ENCODE measurements around the gene KRT73. TPM values are rescaled to one million over a fixed set of nuclear protein-coding genes. Genes with fewer than 3 reads are reported as not detected.

Gene KRT73
- total and polyA plus RNA-seq, 8 donors = 0.06 to 0.34 (median 0.20) TPM; not detected in 2

DNA sequence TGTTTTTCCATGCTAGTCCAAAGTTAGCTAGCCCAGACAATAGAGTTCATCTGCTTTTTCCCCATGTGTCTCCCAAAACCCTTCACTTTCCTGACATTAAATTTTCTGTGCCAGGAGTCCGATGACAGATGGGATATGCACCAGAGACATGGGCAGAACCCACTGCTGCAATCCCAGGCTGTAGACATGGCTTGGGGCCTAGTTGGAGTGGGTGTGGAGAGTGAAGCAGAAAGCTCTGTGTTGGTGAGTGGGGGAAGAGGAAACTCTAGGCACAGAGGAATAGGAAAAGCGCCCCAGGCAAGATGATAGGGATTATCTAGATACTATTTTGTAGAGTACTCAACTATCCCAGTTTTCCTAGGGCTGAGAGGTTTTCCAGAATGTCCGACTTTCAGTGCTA lies 39.9 kb downstream of the KRT73 start:
- Histone ChIP-seq H3K9me3 (no peaks in the 10 kb centered on the region), H3K36me3 (no peaks in the 10 kb centered on the region), H3K4me1 (no peaks in the 10 kb centered on the region), H3K27ac (no peak overlapping the region), H3K4me3 (no peak overlapping the region), H3K27me3 (peaks cover 0 to 42% of the 10 kb centered on the region in 2 donors)
- DNase-seq (no peak), ATAC-seq (no peak)
- TF ChIP-seq, protein P1, sequence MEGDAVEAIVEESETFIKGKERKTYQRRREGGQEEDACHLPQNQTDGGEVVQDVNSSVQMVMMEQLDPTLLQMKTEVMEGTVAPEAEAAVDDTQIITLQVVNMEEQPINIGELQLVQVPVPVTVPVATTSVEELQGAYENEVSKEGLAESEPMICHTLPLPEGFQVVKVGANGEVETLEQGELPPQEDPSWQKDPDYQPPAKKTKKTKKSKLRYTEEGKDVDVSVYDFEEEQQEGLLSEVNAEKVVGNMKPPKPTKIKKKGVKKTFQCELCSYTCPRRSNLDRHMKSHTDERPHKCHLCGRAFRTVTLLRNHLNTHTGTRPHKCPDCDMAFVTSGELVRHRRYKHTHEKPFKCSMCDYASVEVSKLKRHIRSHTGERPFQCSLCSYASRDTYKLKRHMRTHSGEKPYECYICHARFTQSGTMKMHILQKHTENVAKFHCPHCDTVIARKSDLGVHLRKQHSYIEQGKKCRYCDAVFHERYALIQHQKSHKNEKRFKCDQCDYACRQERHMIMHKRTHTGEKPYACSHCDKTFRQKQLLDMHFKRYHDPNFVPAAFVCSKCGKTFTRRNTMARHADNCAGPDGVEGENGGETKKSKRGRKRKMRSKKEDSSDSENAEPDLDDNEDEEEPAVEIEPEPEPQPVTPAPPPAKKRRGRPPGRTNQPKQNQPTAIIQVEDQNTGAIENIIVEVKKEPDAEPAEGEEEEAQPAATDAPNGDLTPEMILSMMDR (IDR thresholded peaks at IDR 0.05) = no peak
- intact Hi-C loops (cut with DNase I) = no loop called here

DNA sequence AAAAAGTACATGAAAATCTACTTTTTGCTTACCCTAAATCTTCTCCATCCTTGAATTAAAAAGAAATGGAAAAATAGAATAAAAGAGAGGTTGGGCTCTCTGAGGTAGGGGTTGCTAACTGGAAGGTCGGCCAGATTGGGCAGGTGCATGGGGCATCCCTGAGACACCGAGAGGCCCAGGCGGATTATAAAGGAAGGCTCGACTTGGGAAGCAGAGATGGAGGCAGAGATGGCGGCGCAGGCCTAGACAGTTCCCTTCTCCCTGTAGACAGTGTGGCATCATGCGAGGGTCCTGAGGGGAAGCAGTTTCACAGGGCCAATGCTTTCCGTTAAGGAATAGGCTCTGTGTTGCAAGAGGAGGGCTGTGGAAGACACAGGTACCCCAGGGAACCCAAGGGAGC lies 41.0 kb downstream of the KRT73 start:
- TF ChIP-seq, protein P1 (IDR thresholded peaks at IDR 0.05) = no peak
- Histone ChIP-seq H3K4me3 (no peak overlapping the region), H3K4me1 (no peaks in the 10 kb centered on the region), H3K27ac (no peak overlapping the region), H3K36me3 (no peaks in the 10 kb centered on the region), H3K9me3 (no peaks in the 10 kb centered on the region), H3K27me3 (peaks cover 0 to 40% of the 10 kb centered on the region in 2 donors)
- no peak for DNase-seq
- intact Hi-C loops (cut with DNase I) = no loop called here
- no peak for ATAC-seq

DNA sequence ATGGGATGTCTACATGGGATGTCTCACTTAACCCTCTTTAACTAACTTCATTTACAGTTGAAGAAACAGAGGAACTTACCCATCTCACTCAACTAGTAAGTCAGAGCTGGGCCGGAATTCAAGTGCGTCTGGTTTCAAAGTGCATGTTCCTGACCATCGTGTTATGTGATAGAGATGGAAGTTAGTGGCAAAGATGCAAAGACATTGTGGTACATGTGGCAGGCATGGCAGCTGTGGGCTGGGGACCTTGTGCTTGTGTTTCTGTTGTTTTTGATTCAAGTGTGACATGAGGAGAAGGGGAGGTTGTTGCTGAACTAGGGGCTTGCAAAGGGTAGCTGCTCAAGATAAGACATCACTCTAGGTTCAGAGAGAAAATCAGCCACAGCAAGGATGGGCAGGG lies 42.4 kb downstream of the KRT73 start:
- intact Hi-C loops (cut with DNase I) = no loop called here
- peaks cover 0 to 42% of the 10 kb centered on the region in 2 donors for H3K27me3 ChIP-seq

DNA sequence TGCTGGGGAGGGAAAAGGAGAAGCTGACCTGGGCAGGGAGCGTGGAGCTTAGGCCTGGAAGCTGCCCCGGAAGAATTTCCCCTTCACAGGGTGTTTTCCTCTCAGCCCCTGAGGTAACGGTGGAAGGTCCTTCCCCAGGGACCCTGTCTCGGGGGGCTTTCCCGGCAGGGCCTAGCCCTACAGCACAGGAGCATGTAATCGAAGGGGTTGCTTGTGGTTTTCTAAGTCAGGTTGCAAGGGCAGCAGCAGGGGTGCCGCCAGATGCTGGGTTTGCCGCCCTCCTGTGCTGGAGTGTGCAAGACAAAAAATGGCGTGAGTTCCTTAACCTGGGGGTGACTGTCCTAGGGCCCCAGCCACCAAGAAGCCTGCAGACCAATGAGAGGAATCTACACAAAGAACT lies 43.1 kb downstream of the KRT73 start:
- intact Hi-C loops (cut with DNase I) = no loop called here
- no peak overlapping the region for H3K4me3 ChIP-seq
- H3K36me3 ChIP-seq = no peaks in the 10 kb centered on the region
- DNase-seq (no peak), ATAC-seq (no peak)
- H3K27me3 ChIP-seq = peaks cover 0 to 49% of the 10 kb centered on the region in 2 donors
- no peaks in the 10 kb centered on the region for H3K9me3 ChIP-seq
- H3K4me1 ChIP-seq = no peaks in the 10 kb centered on the region
- H3K27ac ChIP-seq = no peak overlapping the region
- TF ChIP-seq, protein P1 (IDR thresholded peaks at IDR 0.05) = no peak

More for the DNA sequence above, 42.4 kb downstream of the KRT73 start:
- TF ChIP-seq, protein P1 (IDR thresholded peaks at IDR 0.05) = no peak
- no peak for ATAC-seq
- no peaks in the 10 kb centered on the region for H3K9me3 ChIP-seq
- H3K27ac ChIP-seq = no peak overlapping the region
- H3K4me1 ChIP-seq = no peaks in the 10 kb centered on the region
- H3K4me3 ChIP-seq = no peak overlapping the region
- DNase-seq = no peak
- H3K36me3 ChIP-seq = no peaks in the 10 kb centered on the region

DNA sequence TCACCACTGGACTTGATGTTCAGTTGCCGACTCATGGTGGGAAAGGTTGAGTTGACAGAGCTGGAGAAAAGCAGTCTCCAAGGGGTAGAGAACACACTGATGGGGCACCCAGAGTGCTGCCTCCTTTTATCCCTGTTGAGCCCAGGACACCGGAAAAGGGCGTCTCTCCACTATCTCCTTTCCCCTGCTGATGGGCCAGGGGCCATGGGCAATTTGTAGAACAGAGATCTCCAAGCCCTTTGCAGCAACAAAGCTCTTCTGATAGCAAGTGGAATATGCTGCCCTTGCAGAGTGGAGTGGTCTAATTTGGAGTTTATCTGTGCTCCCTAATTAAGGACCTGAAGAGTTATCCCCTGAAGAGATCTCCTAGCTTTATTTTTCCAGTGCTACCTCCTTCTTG lies 44.6 kb downstream of the KRT73 start, which contains the start of gene KRT74:
Gene KRT74, minus strand, starts transcription at position 101 of the 400 bp plus-strand sequence. Its CDS starts 66 bp downstream, at position 35.
- no peak for DNase-seq
- Histone ChIP-seq H3K36me3 (no peaks in the 10 kb centered on the region), H3K27me3 (peaks cover 0 to 53% of the 10 kb centered on the region in 2 donors), H3K4me3 (no peak within 1 kb of the TSS), H3K9me3 (no peaks in the 10 kb centered on the region), H3K27ac (no peak within 1 kb of the TSS), H3K4me1 (no peaks in the 10 kb centered on the region)
- TF ChIP-seq, protein P1 (IDR thresholded peaks at IDR 0.05) = no peak
- ATAC-seq = no peak
- intact Hi-C loops (cut with DNase I) = no loop called here
